Panc1 (cell line): Measurements from ENCODE around the gene CHTF18. TPM values are rescaled to one million over a fixed set of nuclear protein-coding genes. Genes with fewer than 3 reads are reported as not detected.

ENCODE experiments used
- ATAC-seq: fragments of 200-7000 bp; cut with Tn5 transposase; 2 replicates; pipeline ENCODE4 v1.9.1; 2020; ENCODE audit warnings: mild to moderate bottlenecking, moderate library complexity
- BruUV-seq: library from RNA; stranded (reverse); fragments of 400-500 nt; replicated peaks from 2 replicates; lab custom pipeline; 2021; lab: Mats Ljungman, UMichigan
- CTCF ChIA-PET: fragments of 300-600 bp; sonication (Branson Sonifier 250); formaldehyde crosslinking; loops from one replicate; lab custom pipeline; 2022; ENCODE audit warnings: antibody characterized with exemption; lab: Charles Lee
- POLR2A ChIA-PET: fragments of 300-600 bp; sonication (Branson Sonifier 250); formaldehyde crosslinking; loops from one replicate; lab custom pipeline; 2022; ENCODE audit warnings: antibody characterized with exemption; lab: Charles Lee
- DNase-seq: peaks from one replicate; pipeline ENCODE4 v3.0.0-alpha.2; 2010; ENCODE audit warnings: low read depth, low spot score
- H3K27ac ChIP-seq: 2 replicates; pipeline ENCODE4 v1.5.1; 2011; ENCODE audit warnings: mild to moderate bottlenecking, low read length, inconsistent platforms
- H3K27me3 ChIP-seq: fragments of 200-500 bp; sonication (Bioruptor generic); 2 replicates; pipeline ENCODE4 v1.6.0; 2014; ENCODE audit warnings: low read length, inconsistent platforms; ENCODE audit not compliant: control insufficient read depth, insufficient read depth
- H3K36me3 ChIP-seq: fragments of 200-500 bp; sonication (Bioruptor generic); 2 replicates; pipeline ENCODE4 v1.5.1; 2014; ENCODE audit warnings: inconsistent platforms, mild to moderate bottlenecking, low read length, moderate library complexity; ENCODE audit not compliant: control insufficient read depth, insufficient read depth
- H3K4me1 ChIP-seq: 2 replicates; pipeline ENCODE4 v1.5.1; 2011; ENCODE audit warnings: inconsistent platforms, mild to moderate bottlenecking, low read length, moderate library complexity; ENCODE audit not compliant: control insufficient read depth, insufficient read depth
- H3K4me3 ChIP-seq, 2 experiments: 2 replicates each; pipeline ENCODE4 v1.5.1; 2011 to 2012; ENCODE audit warnings: low read depth in 2 of 2, low read length in 2 of 2, mild to moderate bottlenecking in 2 of 2, inconsistent platforms in 1 of 2, moderate library complexity in 1 of 2
- H3K9me3 ChIP-seq: fragments of 200-500 bp; sonication (Bioruptor generic); 2 replicates; pipeline ENCODE4 v1.5.1; 2014; ENCODE audit warnings: low read depth, mild to moderate bottlenecking, inconsistent platforms, low read length, moderate library complexity; ENCODE audit not compliant: control insufficient read depth, insufficient read depth
- POLR2AphosphoS5 ChIP-seq: IDR thresholded peaks from 2 replicates; pipeline ENCODE4 v1.6.1; 2012; ENCODE audit warnings: mild to moderate bottlenecking, low read depth, low read length, moderate library complexity
- SIN3A ChIP-seq: IDR thresholded peaks from 2 replicates; pipeline ENCODE4 v1.6.1; 2012; ENCODE audit warnings: low read depth, mild to moderate bottlenecking, low read length, moderate library complexity, borderline replicate concordance; ENCODE audit not compliant: insufficient read depth
- TCF7L2 ChIP-seq: IDR thresholded peaks from 2 replicates; pipeline ENCODE4 v1.6.1; 2011; ENCODE audit warnings: mild to moderate bottlenecking, low read depth, low read length, inconsistent platforms
- in situ Hi-C: cut with HindIII; loops from 2 replicates; pipeline ENCODE4 v1.10.0; 2016; ENCODE audit warnings: low sequenced_read_pairs, low pct_unique_long_range_greater_than_20kb
- intact Hi-C: fragments of 100-400 bp; cut with micrococcal nuclease; formaldehyde crosslinking; loops from one replicate; pipeline ENCODE4 v1.10.0; 2022; ENCODE audit not compliant: unreplicated experiment
- total RNA-seq: library from RNA; stranded (reverse); gene quantifications from one replicate; pipeline ENCODE4 v1.2.1, GENCODE V29; 2021; ENCODE audit not compliant: unreplicated experiment
- TF ChIP-seq, protein P1 (sequence below), 2 experiments: IDR thresholded peaks; 2 replicates each; pipeline ENCODE4 v1.6.1; 2011 to 2012; ENCODE audit warnings: low read depth in 2 of 2, control low read depth in 1 of 2, low read length in 1 of 2, mild to moderate bottlenecking in 1 of 2, moderate library complexity in 1 of 2; ENCODE audit not compliant: insufficient read depth in 1 of 2
- TF ChIP-seq, protein P2 (sequence below): fragments of 450-650 bp; IDR thresholded peaks from 2 replicates; pipeline ENCODE4 v1.5.1; 2017; ENCODE audit warnings: mild to moderate bottlenecking

Gene CHTF18
- total RNA-seq, 1 experiment from 2014 or later, result 118 TPM

DNA sequence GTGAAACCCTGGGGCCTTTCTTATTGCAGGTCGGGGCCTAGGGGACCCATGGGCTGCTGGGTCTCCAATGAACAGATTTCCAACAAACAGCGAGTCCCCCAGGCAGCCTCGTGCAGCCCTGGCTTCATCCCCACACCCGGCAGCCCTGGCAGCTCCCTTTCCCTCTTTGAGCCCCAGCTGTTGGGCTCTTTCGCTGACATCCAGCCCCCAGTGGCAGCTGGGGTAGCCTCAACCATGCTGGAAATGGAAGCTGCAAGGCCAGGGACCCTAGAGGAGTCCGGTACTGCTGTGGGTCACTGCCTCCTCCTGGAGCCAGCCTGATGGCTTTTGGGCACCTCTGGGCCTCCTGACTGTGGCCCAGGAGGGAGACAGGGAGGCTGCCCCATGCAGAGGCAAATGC is 6.2 kb upstream of the CHTF18 start:
- no peak for ATAC-seq
- intact Hi-C loops, result no loop called here

DNA sequence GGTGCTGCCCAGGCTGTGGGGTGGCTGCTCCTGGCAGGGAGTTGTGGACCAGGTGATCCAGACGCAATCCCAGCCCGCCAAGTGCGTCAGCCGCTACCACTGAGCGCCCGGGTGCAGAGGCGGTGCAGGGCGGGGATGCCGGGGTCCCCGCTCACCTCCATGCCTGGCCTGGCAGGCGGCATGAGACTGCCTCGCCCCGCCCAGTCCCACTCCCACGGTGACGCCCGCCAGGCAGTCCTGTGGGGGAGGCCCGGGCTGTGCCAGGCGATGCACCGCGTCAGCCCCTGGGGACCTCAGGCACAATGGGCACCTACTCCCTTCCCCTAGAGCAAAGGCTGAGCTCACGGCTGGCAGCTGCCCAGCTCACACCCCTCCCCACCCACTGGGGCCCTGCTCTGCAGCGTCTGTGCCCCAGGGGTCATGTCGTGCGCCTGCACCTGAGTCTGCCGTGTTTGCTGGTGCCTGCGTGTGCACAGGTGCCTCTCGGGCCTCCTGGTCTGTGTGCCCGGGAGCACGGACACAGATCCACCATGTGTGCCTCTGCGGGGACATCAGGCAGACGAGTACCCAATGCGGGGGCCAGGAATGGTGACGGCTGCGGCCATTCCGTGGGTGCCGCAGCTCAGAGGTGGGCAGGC is 5.5 kb upstream of the CHTF18 start:
- H3K27ac ChIP-seq, result no peak overlapping the region
- no peak for DNase-seq
- TF ChIP-seq, protein P1, sequence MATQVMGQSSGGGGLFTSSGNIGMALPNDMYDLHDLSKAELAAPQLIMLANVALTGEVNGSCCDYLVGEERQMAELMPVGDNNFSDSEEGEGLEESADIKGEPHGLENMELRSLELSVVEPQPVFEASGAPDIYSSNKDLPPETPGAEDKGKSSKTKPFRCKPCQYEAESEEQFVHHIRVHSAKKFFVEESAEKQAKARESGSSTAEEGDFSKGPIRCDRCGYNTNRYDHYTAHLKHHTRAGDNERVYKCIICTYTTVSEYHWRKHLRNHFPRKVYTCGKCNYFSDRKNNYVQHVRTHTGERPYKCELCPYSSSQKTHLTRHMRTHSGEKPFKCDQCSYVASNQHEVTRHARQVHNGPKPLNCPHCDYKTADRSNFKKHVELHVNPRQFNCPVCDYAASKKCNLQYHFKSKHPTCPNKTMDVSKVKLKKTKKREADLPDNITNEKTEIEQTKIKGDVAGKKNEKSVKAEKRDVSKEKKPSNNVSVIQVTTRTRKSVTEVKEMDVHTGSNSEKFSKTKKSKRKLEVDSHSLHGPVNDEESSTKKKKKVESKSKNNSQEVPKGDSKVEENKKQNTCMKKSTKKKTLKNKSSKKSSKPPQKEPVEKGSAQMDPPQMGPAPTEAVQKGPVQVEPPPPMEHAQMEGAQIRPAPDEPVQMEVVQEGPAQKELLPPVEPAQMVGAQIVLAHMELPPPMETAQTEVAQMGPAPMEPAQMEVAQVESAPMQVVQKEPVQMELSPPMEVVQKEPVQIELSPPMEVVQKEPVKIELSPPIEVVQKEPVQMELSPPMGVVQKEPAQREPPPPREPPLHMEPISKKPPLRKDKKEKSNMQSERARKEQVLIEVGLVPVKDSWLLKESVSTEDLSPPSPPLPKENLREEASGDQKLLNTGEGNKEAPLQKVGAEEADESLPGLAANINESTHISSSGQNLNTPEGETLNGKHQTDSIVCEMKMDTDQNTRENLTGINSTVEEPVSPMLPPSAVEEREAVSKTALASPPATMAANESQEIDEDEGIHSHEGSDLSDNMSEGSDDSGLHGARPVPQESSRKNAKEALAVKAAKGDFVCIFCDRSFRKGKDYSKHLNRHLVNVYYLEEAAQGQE (IDR thresholded peaks at IDR 0.05; ENCODE audit: insufficient read depth in 1 of 2, low read depth in 2 of 2, low read length in 1 of 2), result no peak
- TF ChIP-seq POLR2AphosphoS5, result no peak
- TF ChIP-seq TCF7L2, result no peak
- TF ChIP-seq, protein P2, sequence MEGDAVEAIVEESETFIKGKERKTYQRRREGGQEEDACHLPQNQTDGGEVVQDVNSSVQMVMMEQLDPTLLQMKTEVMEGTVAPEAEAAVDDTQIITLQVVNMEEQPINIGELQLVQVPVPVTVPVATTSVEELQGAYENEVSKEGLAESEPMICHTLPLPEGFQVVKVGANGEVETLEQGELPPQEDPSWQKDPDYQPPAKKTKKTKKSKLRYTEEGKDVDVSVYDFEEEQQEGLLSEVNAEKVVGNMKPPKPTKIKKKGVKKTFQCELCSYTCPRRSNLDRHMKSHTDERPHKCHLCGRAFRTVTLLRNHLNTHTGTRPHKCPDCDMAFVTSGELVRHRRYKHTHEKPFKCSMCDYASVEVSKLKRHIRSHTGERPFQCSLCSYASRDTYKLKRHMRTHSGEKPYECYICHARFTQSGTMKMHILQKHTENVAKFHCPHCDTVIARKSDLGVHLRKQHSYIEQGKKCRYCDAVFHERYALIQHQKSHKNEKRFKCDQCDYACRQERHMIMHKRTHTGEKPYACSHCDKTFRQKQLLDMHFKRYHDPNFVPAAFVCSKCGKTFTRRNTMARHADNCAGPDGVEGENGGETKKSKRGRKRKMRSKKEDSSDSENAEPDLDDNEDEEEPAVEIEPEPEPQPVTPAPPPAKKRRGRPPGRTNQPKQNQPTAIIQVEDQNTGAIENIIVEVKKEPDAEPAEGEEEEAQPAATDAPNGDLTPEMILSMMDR, result no peak
- TF ChIP-seq SIN3A, result no peak
- H3K9me3 ChIP-seq, result no peaks in the 10 kb centered on the region
- no peaks in the 10 kb centered on the region for H3K27me3 ChIP-seq
- BruUV-seq, result no TSS peak
- H3K36me3 ChIP-seq, result no peaks in the 10 kb centered on the region; the same call in 1 of the 2 replicates
- ATAC-seq, result no peak
- CTCF ChIA-PET, result no interaction called here
- no peak overlapping the region for H3K4me3 ChIP-seq
- intact Hi-C loops, result no loop called here
- in situ Hi-C loops, result no loop called here
- POLR2A ChIA-PET, result no interaction called here
- peaks cover 11% of the 10 kb centered on the region for H3K4me1 ChIP-seq

More for the DNA sequence above, 6.2 kb upstream of the CHTF18 start:
- ChIA-PET POLR2A (no interaction called here), CTCF (no interaction called here)
- Histone ChIP-seq H3K27me3 (no peaks in the 10 kb centered on the region), H3K36me3 (no peaks in the 10 kb centered on the region), H3K4me3 (no peak overlapping the region), H3K27ac (no peak overlapping the region), H3K9me3 (no peaks in the 10 kb centered on the region), H3K4me1 (peaks cover 14% of the 10 kb centered on the region)
- no peak for TF ChIP-seq TCF7L2
- no peak for TF ChIP-seq POLR2AphosphoS5
- TF ChIP-seq, protein P2, result no peak
- no peak for TF ChIP-seq SIN3A
- TF ChIP-seq, protein P1 (IDR thresholded peaks at IDR 0.05; ENCODE audit: insufficient read depth in 1 of 2, low read depth in 2 of 2, low read length in 1 of 2), result no peak
- in situ Hi-C loops, result no loop called here
- no TSS peak for BruUV-seq
- DNase-seq, result no peak
